ENCODE data around the gene KIAA1671.

The KIAA1671 gene

GRCh38 chr22:25099202-25099601, 146.7 kb downstream of the KIAA1671 start:
- POLR2A ChIA-PET: no interaction called here
- no peak for DNase-seq (ENCODE audit: low read depth, low spot score)
- CTCF ChIA-PET: interaction anchor here (1.0 kb wide), 1 partner anchor 81 kb away, joined by 3 read pairs; no protein-coding TSS in a partner anchor
- TF ChIP-seq CTCF (IDR thresholded peaks at IDR 0.05; ENCODE audit: insufficient read depth, low read length, missing control alignments): no peak
- no peak overlapping the region for H3K4me3 ChIP-seq (ENCODE audit: low read depth, low read length)

GRCh38 chr22:25100402-25100801, 147.9 kb downstream of the KIAA1671 start:
- ChIA-PET POLR2A (no interaction called here), CTCF (no interaction called here)
- no peak for TF ChIP-seq CTCF (IDR thresholded peaks at IDR 0.05; ENCODE audit: insufficient read depth, low read length, missing control alignments)
- no peak for DNase-seq (ENCODE audit: low read depth, low spot score)
- no peak overlapping the region for H3K4me3 ChIP-seq (ENCODE audit: low read depth, low read length)

- DNase-seq (ENCODE audit: low read depth, low spot score): no peak
- no peak overlapping the region for H3K4me3 ChIP-seq (ENCODE audit: low read depth, low read length)
- CTCF ChIA-PET: no interaction called here
- POLR2A ChIA-PET: no interaction called here
- no peak for TF ChIP-seq CTCF (IDR thresholded peaks at IDR 0.05; ENCODE audit: insufficient read depth, low read length, missing control alignments)
These were observed 148.4 kb downstream of the KIAA1671 start for GRCh38 chr22:25100948-25101347.

GRCh38 chr22:25101501-25101900, 149.0 kb downstream of the KIAA1671 start:
- no peak for TF ChIP-seq CTCF (IDR thresholded peaks at IDR 0.05; ENCODE audit: insufficient read depth, low read length, missing control alignments)
- ChIA-PET CTCF (no interaction called here), POLR2A (no interaction called here)
- H3K4me3 ChIP-seq (ENCODE audit: low read depth, low read length): no peak overlapping the region
- DNase-seq (ENCODE audit: low read depth, low spot score): no peak

- CTCF ChIA-PET: no interaction called here
These were observed 149.5 kb downstream of the KIAA1671 start for GRCh38 chr22:25101986-25102385.

GRCh38 chr22:25102722-25103121, 150.2 kb downstream of the KIAA1671 start:
- no peak for DNase-seq (ENCODE audit: low read depth, low spot score)

More at GRCh38 chr22:25101986-25102385, 149.5 kb downstream of the KIAA1671 start:
- no peak for TF ChIP-seq CTCF (IDR thresholded peaks at IDR 0.05; ENCODE audit: insufficient read depth, low read length, missing control alignments)
- no peak overlapping the region for H3K4me3 ChIP-seq (ENCODE audit: low read depth, low read length)
- DNase-seq (ENCODE audit: low read depth, low spot score): no peak
- POLR2A ChIA-PET: no interaction called here

More at GRCh38 chr22:25102722-25103121, 150.2 kb downstream of the KIAA1671 start:
- no peak overlapping the region for H3K4me3 ChIP-seq (ENCODE audit: low read depth, low read length)
- CTCF ChIA-PET: no interaction called here
- TF ChIP-seq CTCF (IDR thresholded peaks at IDR 0.05; ENCODE audit: insufficient read depth, low read length, missing control alignments): no peak
- POLR2A ChIA-PET: no interaction called here
